Activated naive CD4-positive, alpha-beta T cell treated with anti-CD3 and anti-CD28 coated beads, Interleukin-2, amount 10 ng/mL, durations not matched to agents 7 days and 5 days (primary cell): ENCODE data around the gene HAUS7.

ENCODE experiments used
- CTCF ChIA-PET: fragments of 350-600 bp; sonication (Branson Sonifier 250); formaldehyde crosslinking; loops from one replicate; lab custom pipeline; 2021; ENCODE audit warnings: antibody characterized with exemption; lab: Charles Lee
- DNase-seq: peaks from one replicate; pipeline ENCODE4 v3.0.0-alpha.2; 2020
- H3K27ac Mint-ChIP-seq: one replicate; pipeline ENCODE4 v1.8.0; 2021; ENCODE audit warnings: mild to moderate bottlenecking, moderate library complexity, mixed read lengths
- H3K27me3 Mint-ChIP-seq: one replicate; pipeline ENCODE4 v1.8.0; 2021; ENCODE audit warnings: mild to moderate bottlenecking, mixed read lengths
- H3K36me3 Mint-ChIP-seq: one replicate; pipeline ENCODE4 v1.8.0; 2021; ENCODE audit warnings: mixed read lengths
- H3K4me1 Mint-ChIP-seq: one replicate; pipeline ENCODE4 v1.8.0; 2021; ENCODE audit warnings: mixed read lengths
- H3K4me3 Mint-ChIP-seq: one replicate; pipeline ENCODE4 v1.8.0; 2021; ENCODE audit warnings: mild to moderate bottlenecking, moderate library complexity, mixed read lengths
- H3K9me3 Mint-ChIP-seq: one replicate; pipeline ENCODE4 v1.8.0; 2021; ENCODE audit warnings: mixed read lengths

The HAUS7 gene

GRCh38 chrX:153477901-153478300, 7.5 kb upstream of the HAUS7 start:
- Mint-ChIP-seq H3K36me3 (no peaks in the 10 kb centered on the region), H3K27ac (no peak overlapping the region)

GRCh38 chrX:153477364-153477857, 7.0 kb upstream of the HAUS7 start:
- no peak overlapping the region for H3K4me3 Mint-ChIP-seq
- H3K36me3 Mint-ChIP-seq: no peaks in the 10 kb centered on the region
- H3K27ac Mint-ChIP-seq: no peak overlapping the region
- CTCF ChIA-PET: no interaction called here
- H3K9me3 Mint-ChIP-seq: no peaks in the 10 kb centered on the region
- H3K27me3 Mint-ChIP-seq: peaks cover 32% of the 10 kb centered on the region
- DNase-seq: no peak
- H3K4me1 Mint-ChIP-seq: peaks cover 14% of the 10 kb centered on the region

More at GRCh38 chrX:153477901-153478300, 7.5 kb upstream of the HAUS7 start:
- H3K4me3 Mint-ChIP-seq: no peak overlapping the region
- H3K9me3 Mint-ChIP-seq: no peaks in the 10 kb centered on the region
- no peak for DNase-seq
- peaks cover 32% of the 10 kb centered on the region for H3K27me3 Mint-ChIP-seq
- CTCF ChIA-PET: no interaction called here
- H3K4me1 Mint-ChIP-seq: peaks cover 14% of the 10 kb centered on the region

- Mint-ChIP-seq H3K27me3 (peaks cover 32% of the 10 kb centered on the region), H3K4me1 (peaks cover 14% of the 10 kb centered on the region), H3K4me3 (no peak overlapping the region), H3K27ac (no peak overlapping the region), H3K36me3 (no peaks in the 10 kb centered on the region), H3K9me3 (no peaks in the 10 kb centered on the region)
- CTCF ChIA-PET: no interaction called here
- DNase-seq: no peak
Observed at GRCh38 chrX:153476666-153477363, 6.4 kb upstream of the HAUS7 start.

GRCh38 chrX:153475751-153476281, 5.4 kb upstream of the HAUS7 start:
- H3K4me1 Mint-ChIP-seq: peaks cover 19% of the 10 kb centered on the region
- H3K36me3 Mint-ChIP-seq: no peaks in the 10 kb centered on the region
- H3K4me3 Mint-ChIP-seq: no peak overlapping the region
- CTCF ChIA-PET: no interaction called here
- H3K27ac Mint-ChIP-seq: no peak overlapping the region
- H3K27me3 Mint-ChIP-seq: peaks cover 32% of the 10 kb centered on the region
- H3K9me3 Mint-ChIP-seq: no peaks in the 10 kb centered on the region
- no peak for DNase-seq

- Mint-ChIP-seq H3K27me3 (peaks cover 32% of the 10 kb centered on the region), H3K36me3 (no peaks in the 10 kb centered on the region), H3K9me3 (no peaks in the 10 kb centered on the region), H3K4me3 (no peak overlapping the region), H3K27ac (no peak overlapping the region), H3K4me1 (peaks cover 19% of the 10 kb centered on the region)
- CTCF ChIA-PET: no interaction called here
- no peak for DNase-seq
Observed at GRCh38 chrX:153475271-153475670, 4.9 kb upstream of the HAUS7 start.

- peak; percentile 45 for DNase-seq
- Mint-ChIP-seq H3K4me3 (no peak overlapping the region), H3K27ac (no peak overlapping the region), H3K36me3 (no peaks in the 10 kb centered on the region), H3K4me1 (peaks cover 19% of the 10 kb centered on the region), H3K9me3 (no peaks in the 10 kb centered on the region), H3K27me3 (peaks cover 32% of the 10 kb centered on the region)
- CTCF ChIA-PET: no interaction called here
Observed at GRCh38 chrX:153474718-153475117, 4.3 kb upstream of the HAUS7 start.

- Mint-ChIP-seq H3K4me3 (no peak overlapping the region), H3K27ac (no peak overlapping the region), H3K9me3 (no peaks in the 10 kb centered on the region), H3K36me3 (no peaks in the 10 kb centered on the region), H3K27me3 (peaks cover 32% of the 10 kb centered on the region), H3K4me1 (peaks cover 21% of the 10 kb centered on the region)
- DNase-seq: no peak
- CTCF ChIA-PET: no interaction called here
Observed at GRCh38 chrX:153474266-153474665, 3.9 kb upstream of the HAUS7 start.

- Mint-ChIP-seq H3K27ac (no peak overlapping the region), H3K4me1 (peaks cover 21% of the 10 kb centered on the region), H3K9me3 (no peaks in the 10 kb centered on the region), H3K36me3 (no peaks in the 10 kb centered on the region), H3K4me3 (no peak overlapping the region), H3K27me3 (peaks cover 29% of the 10 kb centered on the region)
- CTCF ChIA-PET: interaction anchor here (5.2 kb wide), 1 partner anchor 33 kb away, joined by 39 read pairs; no protein-coding TSS in a partner anchor
- DNase-seq: no peak
Observed at GRCh38 chrX:153473126-153473525, 2.8 kb upstream of the HAUS7 start.

GRCh38 chrX:153471663-153472280, 1.4 kb upstream of the HAUS7 start:
- no peaks in the 10 kb centered on the region for H3K36me3 Mint-ChIP-seq
- H3K27ac Mint-ChIP-seq: no peak overlapping the region
- peaks cover 26% of the 10 kb centered on the region for H3K27me3 Mint-ChIP-seq
- CTCF ChIA-PET: interaction anchor here (0.7 to 5.2 kb wide), 5 partner anchors 8 to 499 kb away, joined by 3 to 39 read pairs (median 5); no protein-coding TSS in a partner anchor
- H3K4me3 Mint-ChIP-seq: no peak overlapping the region
- H3K4me1 Mint-ChIP-seq: peaks cover 31% of the 10 kb centered on the region
- H3K9me3 Mint-ChIP-seq: no peaks in the 10 kb centered on the region
- no peak for DNase-seq

- DNase-seq: peak; percentile 62
- Mint-ChIP-seq H3K4me3 (peak overlapping the region; percentile 79), H3K27ac (peak overlapping the region; percentile 87), H3K4me1 (peaks cover 25% of the 10 kb centered on the region), H3K9me3 (no peaks in the 10 kb centered on the region), H3K27me3 (peaks cover 8% of the 10 kb centered on the region), H3K36me3 (no peaks in the 10 kb centered on the region)
- CTCF ChIA-PET: interaction anchor here (0.6 to 5.2 kb wide), 10 partner anchors 9 to 285 kb away, joined by 3 to 39 read pairs (median 3); partner anchors contain the start of gene CCNQ
Observed at GRCh38 chrX:153469811-153470410, 465 bp downstream of the HAUS7 start.

GRCh38 chrX:153468008-153468580, 2.3 kb downstream of the HAUS7 start:
- Mint-ChIP-seq H3K36me3 (peaks cover 4% of the 10 kb centered on the region), H3K27ac (no peak overlapping the region), H3K9me3 (no peaks in the 10 kb centered on the region)

GRCh38 chrX:153465691-153466380, 4.5 kb downstream of the HAUS7 start:
- Mint-ChIP-seq H3K27me3 (no peaks in the 10 kb centered on the region), H3K27ac (no peak overlapping the region), H3K4me3 (no peak overlapping the region), H3K4me1 (peaks cover 12% of the 10 kb centered on the region), H3K36me3 (peaks cover 10% of the 10 kb centered on the region), H3K9me3 (no peaks in the 10 kb centered on the region)
- DNase-seq: no peak
- CTCF ChIA-PET: no interaction called here

More at GRCh38 chrX:153468008-153468580, 2.3 kb downstream of the HAUS7 start:
- no peak overlapping the region for H3K4me3 Mint-ChIP-seq
- CTCF ChIA-PET: no interaction called here
- no peaks in the 10 kb centered on the region for H3K27me3 Mint-ChIP-seq
- DNase-seq: no peak
- H3K4me1 Mint-ChIP-seq: peaks cover 17% of the 10 kb centered on the region

- Mint-ChIP-seq H3K9me3 (no peaks in the 10 kb centered on the region), H3K27ac (no peak overlapping the region), H3K4me3 (no peak overlapping the region), H3K36me3 (peaks cover 15% of the 10 kb centered on the region), H3K4me1 (peaks cover 10% of the 10 kb centered on the region), H3K27me3 (no peaks in the 10 kb centered on the region)
- DNase-seq: no peak
- CTCF ChIA-PET: no interaction called here
Observed at GRCh38 chrX:153464116-153464515, 6.3 kb downstream of the HAUS7 start.
